Ishikawa (cell line): ENCODE results near the gene RALGPS1.

Source experiments
- CEBPB ChIP-seq: IDR thresholded peaks from 2 replicates; pipeline ENCODE4 v1.6.1; 2012
- CREB1 ChIP-seq: IDR thresholded peaks from 2 replicates; pipeline ENCODE4 v1.6.1; 2012; ENCODE audit warnings: low read depth
- EGR1 ChIP-seq: IDR thresholded peaks from 2 replicates; pipeline ENCODE4 v1.6.1; 2012
- EP300 ChIP-seq: IDR thresholded peaks from 2 replicates; pipeline ENCODE4 v1.6.1; 2012; ENCODE audit warnings: borderline replicate concordance
- FOXM1 ChIP-seq: IDR thresholded peaks from 2 replicates; pipeline ENCODE4 v1.6.1; 2012; ENCODE audit warnings: low read depth, borderline replicate concordance
- NFIC ChIP-seq: IDR thresholded peaks from 2 replicates; pipeline ENCODE4 v1.6.1; 2012
- RAD21 ChIP-seq: IDR thresholded peaks from 2 replicates; pipeline ENCODE4 v1.6.1; 2012; ENCODE audit warnings: low read depth
- REST ChIP-seq: IDR thresholded peaks from 2 replicates; pipeline ENCODE4 v1.6.1; 2012; ENCODE audit warnings: low read depth, mild to moderate bottlenecking
- TAF1 ChIP-seq: IDR thresholded peaks from 2 replicates; pipeline ENCODE4 v1.6.1; 2012; ENCODE audit warnings: low read depth, mild to moderate bottlenecking
- TCF12 ChIP-seq: IDR thresholded peaks from 2 replicates; pipeline ENCODE4 v1.6.1; 2012; ENCODE audit warnings: low read depth
- TEAD4 ChIP-seq: IDR thresholded peaks from 2 replicates; pipeline ENCODE4 v1.6.1; 2012
- YY1 ChIP-seq: IDR thresholded peaks from 2 replicates; pipeline ENCODE4 v1.6.1; 2012; ENCODE audit warnings: low read depth
- ZBTB7A ChIP-seq: IDR thresholded peaks from 2 replicates; pipeline ENCODE4 v1.6.1; 2012; ENCODE audit warnings: low read depth
- TF ChIP-seq, protein P1 (sequence below): IDR thresholded peaks from 2 replicates; pipeline ENCODE4 v1.6.1; 2012
- TF ChIP-seq, protein P2 (sequence below): IDR thresholded peaks from 2 replicates; pipeline ENCODE4 v1.6.1; 2012

The RALGPS1 gene

GRCh38 chr9:127147251-127147650 is 232.7 kb downstream of the RALGPS1 start:
- TF ChIP-seq, protein P1, sequence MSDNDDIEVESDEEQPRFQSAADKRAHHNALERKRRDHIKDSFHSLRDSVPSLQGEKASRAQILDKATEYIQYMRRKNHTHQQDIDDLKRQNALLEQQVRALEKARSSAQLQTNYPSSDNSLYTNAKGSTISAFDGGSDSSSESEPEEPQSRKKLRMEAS = no peak
- TF ChIP-seq REST (no peak), TAF1 (no peak), RAD21 (no peak), YY1 (no peak), TCF12 (no peak), EGR1 (no peak), TEAD4 (no peak), EP300 (no peak), FOXM1 (no peak), CREB1 (no peak), NFIC (no peak), CEBPB (no peak), ZBTB7A (no peak)
- TF ChIP-seq, protein P2, sequence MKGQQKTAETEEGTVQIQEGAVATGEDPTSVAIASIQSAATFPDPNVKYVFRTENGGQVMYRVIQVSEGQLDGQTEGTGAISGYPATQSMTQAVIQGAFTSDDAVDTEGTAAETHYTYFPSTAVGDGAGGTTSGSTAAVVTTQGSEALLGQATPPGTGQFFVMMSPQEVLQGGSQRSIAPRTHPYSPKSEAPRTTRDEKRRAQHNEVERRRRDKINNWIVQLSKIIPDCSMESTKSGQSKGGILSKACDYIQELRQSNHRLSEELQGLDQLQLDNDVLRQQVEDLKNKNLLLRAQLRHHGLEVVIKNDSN = no peak

GRCh38 chr9:127148014-127148413 is 233.4 kb downstream of the RALGPS1 start:
- TF ChIP-seq NFIC (no peak), ZBTB7A (no peak)

- TF ChIP-seq, protein P2 = no peak
These were observed 234.4 kb downstream of the RALGPS1 start for GRCh38 chr9:127149010-127149409.

GRCh38 chr9:127149463-127150390 is 235.1 kb downstream of the RALGPS1 start:
- TF ChIP-seq EP300 = no peak
- TF ChIP-seq REST = no peak
- no peak for TF ChIP-seq TCF12
- TF ChIP-seq YY1 = no peak
- TF ChIP-seq CREB1 = no peak
- TF ChIP-seq NFIC = no peak
- no peak for TF ChIP-seq RAD21
- TF ChIP-seq TEAD4 = no peak

- TF ChIP-seq, protein P1 = no peak
These were observed 238.9 kb downstream of the RALGPS1 start for GRCh38 chr9:127153501-127153900.

DNA sequence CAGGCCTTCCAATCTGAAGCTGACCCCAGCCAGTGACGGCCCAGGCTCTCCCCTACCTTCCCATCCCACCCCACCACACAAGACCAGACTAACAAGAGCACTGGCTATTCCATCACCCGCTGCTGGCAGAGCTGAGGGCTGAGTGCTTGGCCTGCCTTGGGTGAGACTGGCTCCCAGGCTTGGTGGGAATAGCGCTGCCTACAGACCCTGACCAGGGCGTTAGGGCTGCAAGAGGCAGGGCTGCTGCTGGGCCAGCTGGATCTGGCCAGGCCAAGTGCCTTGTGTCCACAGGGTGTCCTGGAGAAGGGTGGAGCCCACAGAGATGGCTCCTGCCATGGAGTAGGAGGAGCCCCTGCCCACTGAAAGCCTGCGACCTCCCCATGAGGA is 239.4 kb downstream of the RALGPS1 start:
- TF ChIP-seq RAD21 (no peak), TEAD4 (no peak), CREB1 (no peak)
